Upper lobe of left lung (tissue), 4 donors: ENCODE data around the gene BAD.

Experiments
- CTCF ChIP-seq, 6 experiments: fragments of 450-650 bp in 4 of 6; fragments of 200-600 bp in 2 of 6; sonication (generic) in 2 of 6; IDR thresholded peaks; one replicate each; pipeline ENCODE4 v1.5.1; 2016 to 2019; ENCODE audit warnings: antibody characterized with exemption in 6 of 6
- EP300 ChIP-seq, 4 donors: sonication (generic); formaldehyde crosslinking; IDR thresholded peaks; one replicate each; pipeline ENCODE4 v1.5.1; 2017; ENCODE audit warnings: antibody characterized with exemption in 4 of 4, control low read depth in 2 of 4
- POLR2A ChIP-seq, 4 donors: fragments of 450-650 bp; IDR thresholded peaks; one replicate each; pipeline ENCODE4 v1.5.1; 2016 to 2017; ENCODE audit warnings: antibody characterized with exemption in 4 of 4, mild to moderate bottlenecking in 2 of 4

- no peak for TF ChIP-seq POLR2A (IDR thresholded peaks at IDR 0.05)
- no peak for TF ChIP-seq CTCF (IDR thresholded peaks at IDR 0.05)
- TF ChIP-seq EP300 (IDR thresholded peaks at IDR 0.05) = no peak
Observed at GRCh38 chr11:64220271-64220670, 64.2 kb downstream of the BAD start.
